Measurements from ENCODE around the gene ATP10A. TPM values are rescaled to one million over a fixed set of nuclear protein-coding genes. Genes with fewer than 3 reads are reported as not detected.
A peak's percentile ranks its signal among the peaks of the same experiment; 100 is the strongest.

The ATP10A gene
- total RNA-seq, 1 donor from 2014 or later, result 3.2 TPM

- Histone ChIP-seq H3K4me1 (peaks cover 34% of the 10 kb centered on the region), H3K4me3 (no peak overlapping the region), H3K27me3 (no peaks in the 10 kb centered on the region), H3K36me3 (no peaks in the 10 kb centered on the region), H3K27ac (no peak overlapping the region), H3K9me3 (no peaks in the 10 kb centered on the region)
- DNase-seq (ENCODE audit: extremely low spot score in 2 of 2), result no peak
- TF ChIP-seq POLR2A (IDR thresholded peaks at IDR 0.05) (no peak), POLR2AphosphoS5 (IDR thresholded peaks at IDR 0.05; ENCODE audit: insufficient read depth in 1 of 2, low read depth in 1 of 2) (no peak)
- TF ChIP-seq, protein P1, sequence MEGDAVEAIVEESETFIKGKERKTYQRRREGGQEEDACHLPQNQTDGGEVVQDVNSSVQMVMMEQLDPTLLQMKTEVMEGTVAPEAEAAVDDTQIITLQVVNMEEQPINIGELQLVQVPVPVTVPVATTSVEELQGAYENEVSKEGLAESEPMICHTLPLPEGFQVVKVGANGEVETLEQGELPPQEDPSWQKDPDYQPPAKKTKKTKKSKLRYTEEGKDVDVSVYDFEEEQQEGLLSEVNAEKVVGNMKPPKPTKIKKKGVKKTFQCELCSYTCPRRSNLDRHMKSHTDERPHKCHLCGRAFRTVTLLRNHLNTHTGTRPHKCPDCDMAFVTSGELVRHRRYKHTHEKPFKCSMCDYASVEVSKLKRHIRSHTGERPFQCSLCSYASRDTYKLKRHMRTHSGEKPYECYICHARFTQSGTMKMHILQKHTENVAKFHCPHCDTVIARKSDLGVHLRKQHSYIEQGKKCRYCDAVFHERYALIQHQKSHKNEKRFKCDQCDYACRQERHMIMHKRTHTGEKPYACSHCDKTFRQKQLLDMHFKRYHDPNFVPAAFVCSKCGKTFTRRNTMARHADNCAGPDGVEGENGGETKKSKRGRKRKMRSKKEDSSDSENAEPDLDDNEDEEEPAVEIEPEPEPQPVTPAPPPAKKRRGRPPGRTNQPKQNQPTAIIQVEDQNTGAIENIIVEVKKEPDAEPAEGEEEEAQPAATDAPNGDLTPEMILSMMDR (IDR thresholded peaks at IDR 0.05), result no peak
- intact Hi-C loops (cut with DNase I), result no loop called here
Measured at GRCh38 chr15:25668901-25669300, 194.2 kb downstream of the ATP10A start.

GRCh38 chr15:25668236-25668795 lies 194.8 kb downstream of the ATP10A start:
- no peaks in the 10 kb centered on the region for H3K9me3 ChIP-seq
- no peaks in the 10 kb centered on the region for H3K27me3 ChIP-seq
- intact Hi-C loops (cut with DNase I), result no loop called here
- H3K27ac ChIP-seq, result no peak overlapping the region
- no peak overlapping the region for H3K4me3 ChIP-seq
- TF ChIP-seq POLR2AphosphoS5 (IDR thresholded peaks at IDR 0.05; ENCODE audit: insufficient read depth in 1 of 2, low read depth in 1 of 2) (no peak), POLR2A (IDR thresholded peaks at IDR 0.05) (no peak)
- TF ChIP-seq, protein P1 (IDR thresholded peaks at IDR 0.05), result no peak
- peaks cover 28% of the 10 kb centered on the region for H3K4me1 ChIP-seq
- H3K36me3 ChIP-seq, result no peaks in the 10 kb centered on the region
- no peak for DNase-seq (ENCODE audit: extremely low spot score in 2 of 2)

- intact Hi-C loops (cut with DNase I), result no loop called here
- Histone ChIP-seq H3K4me1 (peaks cover 27% of the 10 kb centered on the region), H3K27ac (no peak overlapping the region)
Measured at GRCh38 chr15:25667829-25668228, 195.3 kb downstream of the ATP10A start.

DNA sequence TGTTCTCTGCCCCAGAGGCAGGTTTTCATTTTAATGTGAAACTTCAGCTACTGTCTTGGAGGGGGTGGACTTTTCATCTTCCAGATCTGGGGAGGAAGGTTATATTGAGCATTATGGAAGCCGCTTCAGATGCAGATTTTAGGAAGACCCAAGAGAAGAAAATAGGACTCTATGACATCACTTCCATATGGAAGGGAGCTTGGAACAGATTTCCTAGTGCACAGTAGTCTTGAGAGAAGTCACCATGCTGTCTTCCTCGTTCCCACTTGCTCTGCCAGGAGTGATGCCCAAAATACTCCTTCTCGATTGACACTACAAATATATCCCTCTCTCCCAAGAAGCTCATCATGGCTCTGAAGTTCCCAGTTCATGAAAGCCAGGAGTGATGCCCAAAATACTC lies 197.2 kb downstream of the ATP10A start:
- intact Hi-C loops (cut with DNase I), result no loop called here
- DNase-seq (ENCODE audit: extremely low spot score in 2 of 2), result no peak
- Histone ChIP-seq H3K4me3 (no peak overlapping the region), H3K4me1 (peaks cover 14% of the 10 kb centered on the region), H3K9me3 (no peaks in the 10 kb centered on the region), H3K27me3 (no peaks in the 10 kb centered on the region), H3K36me3 (no peaks in the 10 kb centered on the region), H3K27ac (no peak overlapping the region)
- TF ChIP-seq, protein P1 (IDR thresholded peaks at IDR 0.05), result no peak
- no peak for TF ChIP-seq POLR2A (IDR thresholded peaks at IDR 0.05)
- TF ChIP-seq POLR2AphosphoS5 (IDR thresholded peaks at IDR 0.05; ENCODE audit: insufficient read depth in 1 of 2, low read depth in 1 of 2), result no peak

More at GRCh38 chr15:25667829-25668228, 195.3 kb downstream of the ATP10A start:
- DNase-seq (ENCODE audit: extremely low spot score in 2 of 2), result no peak
- Histone ChIP-seq H3K36me3 (no peaks in the 10 kb centered on the region), H3K9me3 (no peaks in the 10 kb centered on the region), H3K27me3 (no peaks in the 10 kb centered on the region), H3K4me3 (no peak overlapping the region)
- TF ChIP-seq, protein P1 (IDR thresholded peaks at IDR 0.05), result no peak

DNA sequence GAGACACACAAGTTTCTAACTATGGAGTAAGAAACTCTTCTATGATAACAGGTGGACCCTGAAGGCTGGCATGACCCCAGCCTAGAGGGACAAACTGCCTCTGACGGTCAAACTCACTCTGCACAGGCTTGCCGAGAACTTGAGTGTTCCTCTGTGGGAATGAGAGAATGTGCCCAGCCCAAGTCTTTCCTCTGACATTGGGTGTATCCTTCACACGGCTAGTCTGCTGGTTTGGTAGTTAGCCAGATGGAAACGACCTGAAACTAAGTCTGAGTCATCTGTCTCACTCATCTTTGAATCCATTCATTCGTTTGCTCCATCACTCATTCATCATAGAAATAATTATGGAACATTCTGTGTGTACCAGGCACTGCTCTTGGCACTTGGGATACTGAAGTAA lies 198.4 kb downstream of the ATP10A start:
- TF ChIP-seq POLR2AphosphoS5 (IDR thresholded peaks at IDR 0.05; ENCODE audit: insufficient read depth in 1 of 2, low read depth in 1 of 2), result peak in 1 of 2 donors; percentile 32
- no peak for TF ChIP-seq POLR2A (IDR thresholded peaks at IDR 0.05)
- DNase-seq (ENCODE audit: extremely low spot score in 2 of 2), result no peak
- Histone ChIP-seq H3K27ac (no peak overlapping the region), H3K27me3 (no peaks in the 10 kb centered on the region), H3K4me1 (peaks cover 2% of the 10 kb centered on the region), H3K4me3 (no peak overlapping the region), H3K36me3 (no peaks in the 10 kb centered on the region), H3K9me3 (no peaks in the 10 kb centered on the region)
- intact Hi-C loops (cut with DNase I), result no loop called here
